ENCODE measurements around the gene RETNLB.

GRCh38 chr3:108722724-108723123 is 34.5 kb downstream of the RETNLB start:
- no peak for TF ChIP-seq CTCF (IDR thresholded peaks at IDR 0.05; ENCODE audit: insufficient read depth, low read length, poor library complexity, severe bottlenecking)
- no peak for TF ChIP-seq EZH2phosphoT487 (conservative IDR thresholded peaks at IDR 0.05; ENCODE audit: low read length)
